Skeletal muscle cell (primary cell): Measurements from ENCODE around the gene BHMT2.

Source experiments
- DNase-seq: peaks from one replicate; pipeline ENCODE4 v3.0.0-alpha.2; 2010; ENCODE audit warnings: low read depth
- H3K4me3 ChIP-seq: 2 replicates; pipeline ENCODE4 v1.5.1; 2011; ENCODE audit warnings: low read depth, mild to moderate bottlenecking, control low read depth, low read length, moderate library complexity

BHMT2 gene, protein sequence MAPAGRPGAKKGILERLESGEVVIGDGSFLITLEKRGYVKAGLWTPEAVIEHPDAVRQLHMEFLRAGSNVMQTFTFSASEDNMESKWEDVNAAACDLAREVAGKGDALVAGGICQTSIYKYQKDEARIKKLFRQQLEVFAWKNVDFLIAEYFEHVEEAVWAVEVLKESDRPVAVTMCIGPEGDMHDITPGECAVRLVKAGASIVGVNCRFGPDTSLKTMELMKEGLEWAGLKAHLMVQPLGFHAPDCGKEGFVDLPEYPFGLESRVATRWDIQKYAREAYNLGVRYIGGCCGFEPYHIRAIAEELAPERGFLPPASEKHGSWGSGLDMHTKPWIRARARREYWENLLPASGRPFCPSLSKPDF

DNA sequence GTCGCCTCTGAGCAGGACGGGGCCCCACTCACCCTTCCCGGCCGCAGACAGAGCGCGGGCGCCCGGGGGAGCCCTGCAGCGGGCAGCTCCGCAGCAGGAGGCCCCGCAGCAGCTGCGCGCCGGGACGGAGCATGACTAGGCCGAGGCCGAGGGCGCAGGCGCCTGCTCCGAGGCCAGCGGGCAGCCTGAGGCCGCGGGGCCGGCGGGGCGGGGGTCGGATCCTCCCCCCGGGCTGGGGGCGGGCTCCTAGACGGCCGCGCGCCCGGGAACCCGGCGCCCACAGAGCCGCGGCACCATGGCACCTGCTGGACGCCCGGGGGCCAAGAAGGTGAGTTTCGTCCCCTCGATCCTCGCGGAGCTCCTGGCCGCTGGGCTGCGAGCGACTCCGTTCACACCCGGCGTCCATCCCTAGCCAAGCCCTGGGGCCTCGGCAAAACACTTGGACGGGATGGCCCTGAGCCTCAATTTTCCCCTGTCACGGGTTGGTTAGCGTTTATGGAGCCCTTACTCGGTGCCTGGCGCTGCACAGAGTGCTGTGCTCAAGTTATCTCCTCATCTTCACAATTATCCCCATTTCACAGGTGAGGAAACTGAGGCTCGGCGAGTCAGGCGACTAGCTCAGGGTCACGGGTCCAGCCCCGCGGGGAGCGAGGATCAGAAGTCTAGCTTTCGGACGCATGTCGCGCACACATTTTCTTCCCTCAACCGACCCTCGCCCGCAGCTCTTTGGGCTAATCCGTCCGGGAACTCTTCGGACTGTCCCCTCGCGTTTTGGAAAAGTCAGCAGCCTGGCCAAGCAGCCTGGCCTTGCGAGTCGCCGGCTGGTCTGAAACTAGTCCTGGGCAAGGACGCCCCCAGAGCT is at the start of gene BHMT2, which contains the start of gene DMGDH:
BHMT2 (plus strand) TSS at position 280 of the 862 bp plus-strand sequence; CDS start at position 296, 16 bp downstream.
DMGDH (minus strand) TSS at position 187 of the 862 bp plus-strand sequence; CDS start at position 133, 54 bp downstream.
- peak within 1 kb of the TSS; percentile 31 for H3K4me3 ChIP-seq
- DNase-seq: no peak

DNA sequence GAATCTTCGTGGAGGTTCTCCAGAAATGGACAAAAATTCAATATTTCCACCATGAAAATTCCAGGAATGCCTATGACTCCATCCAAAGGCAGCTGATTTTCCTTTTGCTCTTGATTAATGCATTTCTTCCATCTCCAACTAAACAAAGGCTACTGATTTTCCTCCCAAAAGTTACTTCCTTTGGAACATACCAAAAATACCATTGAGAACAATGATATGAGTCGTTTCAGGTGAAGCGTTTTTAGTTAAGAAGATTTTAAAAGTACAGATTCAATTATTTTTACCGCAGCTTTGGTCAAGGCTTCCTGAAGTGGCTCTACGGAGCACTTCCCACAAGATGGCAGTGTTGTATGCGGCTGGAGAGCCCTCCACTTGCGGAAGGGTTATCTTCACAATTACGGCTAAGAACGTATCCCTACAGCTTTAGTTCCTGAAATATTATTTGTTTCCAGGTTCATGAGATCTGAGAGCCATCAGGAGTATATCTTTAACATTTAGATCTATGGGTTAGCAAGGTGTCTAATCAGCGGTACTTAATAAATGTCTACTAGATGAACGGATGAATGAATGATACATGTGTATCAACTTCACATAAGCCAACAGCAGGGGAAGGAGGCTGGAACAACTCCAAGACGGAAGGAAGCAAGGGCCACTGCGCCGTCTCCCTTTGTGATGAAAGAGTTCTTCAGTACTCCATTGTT is 48.6 kb upstream of the BHMT2 start:
- DNase-seq: peak; percentile 33
- H3K4me3 ChIP-seq: no peak overlapping the region

DNA sequence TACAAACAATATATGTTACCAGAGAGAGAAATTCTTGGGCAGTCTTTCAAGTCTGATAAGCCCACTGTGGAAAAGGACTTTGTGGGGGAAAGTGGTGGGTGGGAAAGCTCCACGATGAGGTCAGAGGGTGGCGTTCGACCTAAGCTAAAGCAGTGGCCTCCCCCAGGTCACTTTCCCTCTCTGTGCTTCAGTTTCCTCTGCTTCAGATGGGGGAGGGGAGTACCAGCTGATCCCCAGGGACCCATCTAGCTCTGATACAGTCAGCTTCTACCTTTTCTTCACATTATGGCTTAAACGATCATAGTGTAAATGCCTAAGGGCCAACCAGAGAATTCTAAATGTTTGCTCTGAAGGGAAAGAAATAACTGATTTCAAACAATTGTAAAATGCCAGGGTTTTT is 47.8 kb upstream of the BHMT2 start:
- no peak for DNase-seq
- H3K4me3 ChIP-seq: no peak overlapping the region

DNA sequence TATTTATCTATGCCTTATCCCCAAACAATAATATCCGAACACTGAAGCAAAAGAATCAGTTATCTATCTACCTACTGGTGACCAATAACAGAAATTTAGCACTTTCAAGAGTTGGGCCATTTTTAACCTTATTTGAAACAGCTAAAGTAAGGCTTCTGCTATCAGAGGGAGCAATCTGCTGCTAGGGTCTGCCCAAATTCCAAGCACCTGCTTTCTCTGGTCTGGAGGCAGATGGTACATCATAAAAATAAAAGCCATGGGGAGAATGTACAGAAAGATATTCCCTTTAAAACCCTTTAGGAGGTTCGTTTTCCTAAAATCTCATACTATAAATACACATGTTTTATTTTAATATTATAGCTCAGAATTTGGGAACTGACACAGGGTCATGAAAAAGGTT is 46.8 kb upstream of the BHMT2 start:
- H3K4me3 ChIP-seq: no peak overlapping the region
- no peak for DNase-seq

DNA sequence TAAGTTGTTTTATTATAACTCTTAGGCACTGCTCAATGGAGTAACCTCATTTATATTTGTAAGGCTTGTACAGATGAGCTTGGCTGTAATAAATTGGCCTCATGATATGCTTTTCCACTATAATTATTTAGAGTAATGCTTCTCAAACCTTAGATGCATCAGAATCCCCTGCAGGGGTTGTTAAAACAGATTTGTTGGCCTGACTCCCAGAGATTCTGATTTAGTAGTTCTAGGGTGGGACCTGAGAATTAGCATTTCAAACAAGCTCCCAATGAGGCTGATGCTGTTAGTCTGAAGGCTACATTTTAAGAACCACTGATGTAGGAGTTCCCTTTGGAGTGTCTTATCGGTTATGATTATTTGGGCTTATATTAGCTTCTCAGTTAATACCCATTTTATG is 46.2 kb upstream of the BHMT2 start:
- DNase-seq: no peak
- no peak overlapping the region for H3K4me3 ChIP-seq

DNA sequence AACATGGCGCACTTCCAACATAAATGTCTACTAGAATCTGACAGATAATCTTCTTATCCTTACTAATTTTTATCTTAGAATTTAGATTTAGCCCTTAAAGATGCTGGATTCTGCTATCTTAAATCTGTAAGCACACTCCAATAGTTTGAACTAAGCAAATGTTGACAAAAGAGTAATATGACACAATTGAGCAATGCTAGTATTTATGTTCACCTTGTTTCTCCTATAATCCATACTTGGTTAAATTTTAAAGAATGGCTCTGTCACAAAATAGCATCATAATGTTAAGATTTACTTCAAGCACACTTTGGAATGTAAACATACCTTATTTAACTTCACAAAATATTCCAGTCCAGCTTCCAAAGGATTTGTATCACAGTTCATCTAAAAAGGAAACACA is 45.6 kb upstream of the BHMT2 start:
- no peak overlapping the region for H3K4me3 ChIP-seq
- DNase-seq: no peak

DNA sequence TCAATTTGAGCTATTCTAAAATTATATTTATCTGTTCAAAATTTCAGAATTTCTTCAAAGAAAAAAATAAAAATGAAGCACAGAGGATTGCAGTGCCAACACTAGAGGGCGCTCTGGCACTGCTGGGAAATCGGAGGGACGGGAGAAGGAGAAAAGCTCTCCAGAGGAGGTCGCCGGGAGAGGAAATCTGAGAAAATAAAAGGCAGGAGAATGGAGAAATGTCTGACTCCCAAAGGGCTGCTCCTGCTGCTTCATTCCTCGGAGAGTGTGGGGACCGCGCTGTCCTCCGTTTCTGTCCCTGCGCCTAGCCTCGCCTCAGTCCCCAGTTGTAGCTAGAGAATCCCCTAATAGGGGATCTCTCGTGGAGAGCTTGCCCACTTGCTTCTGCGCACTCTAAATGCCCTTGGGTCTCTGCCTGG is 44.5 kb upstream of the BHMT2 start:
- peak; percentile 18 for DNase-seq
- H3K4me3 ChIP-seq: peak overlapping the region; percentile 27

DNA sequence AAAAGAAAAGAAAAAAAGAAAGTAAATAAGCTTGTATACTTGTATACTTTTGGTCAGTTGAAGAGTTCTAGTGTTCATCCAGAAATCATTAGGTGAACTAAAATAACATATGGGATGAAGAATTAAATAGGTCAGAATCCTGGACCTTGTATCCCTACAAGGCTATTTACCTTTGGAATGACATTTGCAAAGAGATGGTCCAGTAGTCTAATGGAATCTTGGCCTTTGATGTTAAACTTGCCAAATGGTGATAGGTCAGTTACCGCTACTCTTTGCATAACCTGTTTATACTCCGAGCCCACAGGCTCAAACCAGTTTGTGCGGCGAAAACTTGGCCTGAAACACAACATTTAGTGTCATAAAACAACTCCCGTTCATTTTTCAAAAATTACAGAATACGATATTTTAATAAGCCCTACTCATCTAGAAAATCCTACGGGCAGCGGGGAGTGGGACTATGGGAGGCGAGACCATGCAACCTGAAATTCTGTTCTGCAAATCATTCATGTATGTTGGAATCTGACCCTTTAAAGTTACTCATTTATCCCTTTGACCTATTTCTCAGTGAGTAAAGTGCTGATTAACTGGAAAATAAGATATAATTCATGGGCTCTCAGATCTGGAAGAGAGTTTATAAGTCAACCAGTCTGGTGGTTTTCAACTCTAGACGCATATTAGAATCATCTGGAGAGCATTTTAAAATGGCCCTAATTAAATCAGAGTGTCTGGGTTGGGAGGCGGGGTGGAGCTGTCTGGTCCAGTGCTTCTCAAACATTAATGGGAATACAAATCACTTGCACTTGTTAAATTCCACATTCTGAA is 38.7 kb upstream of the BHMT2 start:
- H3K4me3 ChIP-seq: no peak overlapping the region
- no peak for DNase-seq

DNA sequence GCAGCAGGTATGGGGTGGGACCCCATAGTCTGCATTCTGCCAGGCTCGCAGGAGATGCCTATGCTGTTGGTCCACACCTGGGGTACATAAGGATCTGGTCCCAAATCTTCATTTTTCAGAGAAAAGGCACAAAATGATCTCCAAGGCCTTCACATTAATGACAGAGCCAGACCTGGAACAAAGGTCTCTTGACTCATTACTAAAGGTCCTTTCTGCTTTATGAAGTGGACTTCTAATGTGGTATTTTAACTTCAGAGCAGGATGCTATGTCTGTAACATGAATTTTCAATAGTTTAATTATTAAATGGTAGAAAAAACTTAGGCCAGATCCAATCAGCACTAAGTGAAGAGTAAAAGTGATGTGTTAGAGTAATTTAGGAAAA is 38.1 kb upstream of the BHMT2 start:
- DNase-seq: no peak
- no peak overlapping the region for H3K4me3 ChIP-seq

DNA sequence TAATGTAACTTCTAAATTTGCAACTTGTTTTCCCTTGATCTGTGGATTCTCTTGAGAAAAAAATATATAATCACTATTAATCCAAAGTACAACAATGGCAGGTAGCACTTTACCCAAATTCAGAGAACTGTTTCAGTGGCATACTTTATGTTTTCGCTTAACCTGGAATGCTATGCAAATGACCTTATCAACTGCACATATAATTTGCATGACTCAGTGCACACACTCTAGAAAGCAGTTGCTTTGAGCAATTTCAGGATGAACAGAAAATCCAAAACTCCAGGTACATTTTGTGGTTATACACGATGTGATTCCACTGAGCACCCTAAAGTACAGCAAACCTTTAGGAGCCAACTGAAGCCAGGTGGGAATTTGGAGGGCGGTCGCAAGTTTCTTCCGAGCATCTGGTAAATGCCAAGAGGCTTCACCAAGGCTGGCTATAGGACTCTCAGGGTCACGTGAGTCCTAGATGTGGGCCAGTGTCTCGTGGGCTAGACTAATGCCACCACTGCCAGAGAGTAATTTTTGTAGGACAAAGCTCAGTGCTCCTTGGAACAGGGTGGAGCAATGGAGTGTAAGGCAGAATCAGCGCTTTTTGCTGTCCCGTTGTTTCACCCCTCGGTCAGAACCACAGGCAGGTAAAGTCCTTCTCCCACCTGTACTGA is 37.4 kb upstream of the BHMT2 start:
- no peak for DNase-seq
- no peak overlapping the region for H3K4me3 ChIP-seq

DNA sequence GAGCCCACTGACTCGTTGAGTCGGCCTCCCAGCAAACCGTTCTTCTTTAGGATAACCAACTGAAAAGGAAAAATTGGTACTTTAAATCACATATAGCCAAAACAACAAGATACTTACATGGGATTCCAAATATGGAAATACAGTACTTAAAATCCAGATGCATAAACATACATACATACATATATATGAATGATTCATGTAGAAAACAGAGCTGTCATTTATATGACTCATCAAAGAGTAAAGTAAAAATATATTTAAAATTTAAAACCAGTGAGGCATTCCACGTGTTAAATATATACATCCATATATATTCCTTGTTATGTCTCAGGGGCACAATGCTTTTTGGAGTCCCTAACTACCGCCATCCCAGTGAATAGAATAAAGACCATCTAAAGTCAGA is 36.8 kb upstream of the BHMT2 start:
- no peak overlapping the region for H3K4me3 ChIP-seq

DNA sequence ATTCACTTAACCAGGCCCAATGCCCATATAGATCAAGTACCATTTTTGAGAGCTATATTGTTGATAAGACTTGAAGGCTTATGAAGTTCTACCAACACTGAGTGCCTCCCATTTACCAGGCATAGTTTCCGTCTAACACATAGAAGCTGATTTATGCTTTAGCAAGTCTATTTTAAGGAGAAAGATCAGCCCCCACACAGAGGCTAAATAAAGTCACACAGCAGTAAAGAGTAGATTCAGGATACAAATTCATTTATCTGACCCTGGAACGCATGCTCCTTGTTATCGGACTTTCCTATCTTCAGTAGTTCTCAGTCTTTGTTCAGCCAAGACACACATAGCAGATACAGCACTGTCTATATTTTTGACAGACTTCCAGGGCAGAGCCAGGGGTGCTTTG is 34.3 kb upstream of the BHMT2 start:
- DNase-seq: no peak
- H3K4me3 ChIP-seq: no peak overlapping the region

More for the DNA sequence above, 36.8 kb upstream of the BHMT2 start:
- DNase-seq: no peak

DNA sequence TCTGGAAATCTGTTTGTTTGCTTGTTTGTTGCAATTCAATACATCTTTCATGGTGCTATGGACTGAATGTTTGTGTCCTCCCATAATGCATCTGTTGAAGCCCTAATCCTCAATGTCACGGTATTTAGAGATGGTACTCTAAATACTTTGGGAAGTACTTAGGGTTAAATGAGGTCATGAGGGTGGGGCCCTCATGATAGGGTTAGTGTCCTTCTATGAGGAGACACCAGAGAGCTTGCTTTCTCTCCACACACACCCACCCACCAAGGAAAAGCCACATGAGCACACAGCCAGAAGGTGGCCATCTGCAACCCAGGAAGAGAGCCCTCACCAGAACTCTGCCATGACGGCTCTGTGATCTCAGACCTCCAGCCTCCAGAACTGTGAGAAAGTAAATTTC is 32.8 kb upstream of the BHMT2 start:
- DNase-seq: no peak
- no peak overlapping the region for H3K4me3 ChIP-seq

DNA sequence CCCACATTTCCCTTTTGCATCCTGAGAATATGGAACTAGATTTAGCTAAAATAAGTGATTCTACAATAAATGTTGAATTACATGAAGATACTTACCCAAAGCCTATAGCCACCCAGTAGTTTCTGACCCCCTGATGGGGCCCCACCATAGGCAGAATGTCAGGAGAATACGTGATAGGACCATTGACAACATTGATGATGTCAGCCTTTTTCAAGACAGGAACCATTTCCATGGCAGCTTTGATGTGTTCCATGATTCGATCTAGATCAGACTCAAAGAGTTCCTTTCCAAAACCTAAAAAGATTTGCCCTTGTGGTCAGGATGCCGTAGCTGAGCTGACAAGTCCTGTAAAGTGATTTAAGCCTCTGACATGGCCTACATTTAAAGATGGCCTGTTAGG is 27.4 kb upstream of the BHMT2 start:
- no peak for DNase-seq

DNA sequence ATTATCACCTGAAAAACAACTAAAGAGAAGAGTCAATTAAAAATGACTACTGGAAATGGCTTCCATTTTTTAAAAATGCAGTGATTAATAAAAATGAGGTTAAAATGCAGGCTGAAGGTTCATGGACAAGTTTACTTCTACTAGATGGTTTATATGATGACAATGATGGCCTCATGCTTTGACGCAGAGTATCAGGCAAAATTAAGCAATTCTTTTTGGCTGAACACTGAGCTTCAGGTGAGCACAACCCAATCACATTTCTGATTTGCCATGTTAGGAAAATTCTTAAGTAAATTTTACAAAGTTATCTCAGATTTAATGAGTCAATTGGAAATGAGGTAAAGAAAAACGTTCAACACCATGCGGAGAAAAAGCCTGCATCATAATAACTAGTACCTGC is 22.4 kb upstream of the BHMT2 start:
- DNase-seq: no peak

More for the DNA sequence above, 27.4 kb upstream of the BHMT2 start:
- H3K4me3 ChIP-seq: no peak overlapping the region

DNA sequence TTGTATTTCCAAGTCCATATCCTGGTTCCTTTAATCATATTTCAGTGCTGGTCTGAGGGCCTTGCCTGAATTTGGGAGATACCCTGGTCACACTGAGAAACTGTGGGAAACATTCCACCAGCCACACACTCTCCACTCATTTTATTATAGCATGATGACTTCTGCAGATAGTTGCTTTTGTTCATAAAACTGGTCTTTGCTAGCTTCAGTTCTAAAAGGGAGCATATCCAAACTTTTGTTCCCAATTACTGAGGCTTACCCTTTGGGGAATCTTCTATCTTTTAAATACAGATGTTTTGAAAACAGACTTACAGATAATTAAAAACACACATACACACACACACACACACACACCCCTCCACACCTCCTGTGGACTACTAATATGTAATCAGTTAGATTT is 21.1 kb upstream of the BHMT2 start:
- DNase-seq: no peak
- H3K4me3 ChIP-seq: no peak overlapping the region

More for the DNA sequence above, 22.4 kb upstream of the BHMT2 start:
- H3K4me3 ChIP-seq: no peak overlapping the region

DNA sequence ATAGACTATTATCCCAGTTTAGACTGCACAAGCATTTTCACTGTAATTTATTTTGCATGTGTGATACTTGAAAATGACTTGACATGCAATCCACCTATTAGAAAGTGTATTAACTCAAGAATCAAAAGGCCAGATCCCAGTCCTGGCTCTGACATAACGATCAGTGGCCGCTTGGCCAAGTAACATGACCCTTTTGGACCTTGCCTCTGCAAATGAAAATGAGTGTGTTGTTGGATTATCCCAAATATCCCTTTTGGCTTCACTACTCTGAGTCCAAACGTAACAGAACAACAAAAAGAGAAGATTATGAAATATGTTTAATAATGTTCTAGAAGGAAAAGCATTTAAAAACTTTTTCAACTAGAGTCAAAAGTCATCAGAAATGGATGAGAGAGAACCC is 19.1 kb upstream of the BHMT2 start:
- DNase-seq: no peak
- no peak overlapping the region for H3K4me3 ChIP-seq

DNA sequence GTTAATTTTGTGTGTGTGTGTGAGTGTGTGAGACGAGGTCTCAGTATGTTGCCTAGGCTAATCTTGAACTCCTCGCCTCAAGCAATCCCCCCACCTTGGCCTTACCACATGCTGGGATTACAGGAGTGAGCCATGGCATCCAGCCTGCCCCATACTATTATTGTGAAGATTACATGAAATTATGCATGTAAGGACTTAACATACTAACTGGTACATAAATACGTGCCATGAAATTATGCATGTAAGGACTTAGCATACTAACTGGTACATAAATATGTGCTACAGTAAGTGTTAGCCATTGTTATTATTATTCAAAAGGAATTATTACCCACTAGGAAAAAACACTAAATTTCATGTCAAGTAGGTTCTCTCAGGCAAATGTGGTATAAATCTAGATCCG is 16.2 kb upstream of the BHMT2 start:
- no peak for DNase-seq
- H3K4me3 ChIP-seq: no peak overlapping the region

DNA sequence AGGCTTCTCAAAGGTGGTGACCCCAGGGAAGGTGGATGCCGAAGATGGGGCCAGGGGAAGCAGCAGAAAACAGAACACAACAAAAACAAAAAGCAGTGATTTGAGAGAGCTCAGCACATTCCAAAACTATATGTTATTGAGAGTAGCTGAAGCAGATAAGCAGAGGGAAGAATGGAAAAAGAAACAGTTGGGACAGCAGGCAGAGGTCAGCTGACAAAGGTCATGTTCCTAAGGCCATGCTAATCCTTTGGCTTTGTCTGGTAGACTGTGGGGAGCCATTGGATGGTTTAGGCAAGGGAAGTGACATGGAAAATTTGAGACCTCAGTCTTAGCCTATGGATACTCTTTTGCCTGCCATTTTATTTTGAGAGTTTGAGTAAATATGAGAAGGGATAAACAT is 14.6 kb upstream of the BHMT2 start:
- no peak overlapping the region for H3K4me3 ChIP-seq
- no peak for DNase-seq
